Fibroblast of skin of left quadriceps (primary cell): Measurements from ENCODE around the gene PSG11.
"Not testable (repeated sequence)": the region's sequence is repeated elsewhere in the genome, so short reads cannot be mapped to it uniquely, and the experiment has no call there.

Experiments
- DNase-seq, 2 experiments: peaks; one replicate each; pipeline ENCODE4 v3.0.0-alpha.2; 2013; ENCODE audit warnings: low read depth in 2 of 2

PSG11 gene

DNA sequence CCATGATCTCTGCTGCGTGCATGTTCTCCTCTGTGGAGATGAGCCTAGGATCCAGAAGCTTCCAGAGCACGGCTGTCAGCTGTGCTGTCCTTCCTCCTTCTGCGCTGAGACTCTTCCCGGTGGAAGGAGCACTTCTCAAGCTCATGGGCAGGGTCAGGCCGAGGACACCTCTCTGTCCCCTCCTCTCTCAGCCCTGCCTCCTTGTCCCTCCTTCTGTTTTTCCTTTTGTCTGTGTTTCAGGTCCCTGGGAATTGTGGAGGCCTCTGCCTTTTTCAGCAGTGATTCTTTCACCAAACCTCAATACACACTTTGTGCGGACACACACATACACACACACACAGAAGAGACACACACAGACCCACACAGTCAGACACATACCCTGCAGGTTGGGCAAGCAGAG lies at the start of gene PSG11:
Gene PSG11, minus strand, starts transcription at position 101 of the 400 bp plus-strand sequence. Its CDS starts 97 bp downstream, at position 4.
- DNase-seq: not testable (repeated sequence)

DNA sequence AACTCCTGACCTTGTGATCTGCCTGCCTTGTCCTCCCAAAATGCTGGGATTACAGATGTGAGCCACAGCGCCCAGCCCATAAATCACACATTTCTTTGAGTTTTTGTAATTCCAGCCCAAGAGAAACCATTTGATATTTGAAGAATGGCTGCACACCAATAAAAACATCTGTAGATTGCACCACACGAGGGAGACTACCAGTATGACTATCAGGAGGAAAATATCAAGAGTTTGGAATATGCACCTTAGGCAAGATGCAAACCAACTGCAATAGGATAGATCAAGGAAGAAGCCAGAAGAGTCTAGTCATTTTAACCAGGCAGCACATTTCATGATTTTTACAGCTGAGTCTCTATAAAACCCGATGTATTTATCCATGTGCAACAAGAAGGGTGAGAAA lies 36.1 kb upstream of the PSG11 start:
- DNase-seq: not testable (repeated sequence)

GRCh38 chr19:43061326-43061725 lies 35.1 kb upstream of the PSG11 start:
- DNase-seq: not testable (repeated sequence)

DNA sequence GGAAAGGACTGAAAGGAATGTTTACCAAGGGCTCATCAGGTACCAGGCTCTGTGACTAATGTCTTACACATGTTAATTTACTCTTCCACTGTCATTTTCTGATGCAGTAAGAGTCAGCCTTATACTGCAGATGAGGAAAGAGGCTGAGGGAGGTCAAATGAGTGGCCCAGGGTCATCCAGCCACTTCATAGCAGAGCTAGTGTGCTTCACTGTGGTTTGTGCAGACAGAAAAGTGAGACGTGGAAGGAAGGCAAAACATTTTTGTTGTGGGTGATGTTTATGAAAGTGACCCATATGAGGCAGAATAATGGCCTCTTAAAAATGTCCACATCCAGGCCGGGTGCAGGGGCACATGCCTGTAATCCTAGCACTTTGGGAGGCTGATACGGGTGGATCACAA lies 34.0 kb upstream of the PSG11 start:
- DNase-seq: not testable (repeated sequence)

DNA sequence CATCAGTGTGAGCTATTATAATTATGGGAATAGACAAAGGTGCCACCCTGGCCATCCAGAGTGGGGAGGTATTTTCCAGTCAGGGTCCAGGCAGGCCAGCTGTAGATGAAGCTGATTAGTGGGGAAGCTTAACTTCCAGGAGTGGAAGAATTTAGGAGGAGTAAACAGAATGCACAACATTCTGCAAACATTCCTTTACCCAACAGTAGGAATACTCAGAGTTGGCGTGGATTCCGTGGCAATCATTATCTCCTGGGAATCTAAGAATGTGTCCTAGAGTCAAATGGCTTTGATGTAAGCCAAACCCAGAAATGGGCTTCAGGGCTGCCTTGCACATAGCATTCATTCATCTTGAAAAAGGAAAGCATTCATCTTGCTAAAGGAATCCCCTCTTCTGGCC lies 33.2 kb upstream of the PSG11 start:
- not testable (repeated sequence) for DNase-seq

- DNase-seq: not testable (repeated sequence)
Measured at GRCh38 chr19:43058440-43058839, 32.2 kb upstream of the PSG11 start.

DNA sequence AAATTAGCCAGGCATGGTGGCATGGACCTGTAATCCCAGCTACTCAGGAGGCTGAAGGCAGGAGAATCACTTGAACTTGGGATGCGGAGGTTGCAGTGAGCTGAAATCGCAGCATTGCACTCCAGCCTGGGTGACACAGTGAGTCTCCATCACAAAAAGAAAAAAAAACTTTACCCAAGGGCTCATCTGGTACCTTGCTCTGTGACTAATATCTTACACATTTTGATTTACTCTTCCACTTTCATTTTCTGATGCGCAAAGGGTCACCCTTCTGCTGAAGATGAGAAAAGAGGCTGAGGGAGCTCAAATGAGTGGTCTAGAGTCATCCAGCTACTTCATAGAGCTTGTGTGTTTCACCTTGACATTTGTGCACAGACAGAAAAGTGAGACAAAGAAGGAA lies 21.7 kb upstream of the PSG11 start:
- not testable (repeated sequence) for DNase-seq

DNA sequence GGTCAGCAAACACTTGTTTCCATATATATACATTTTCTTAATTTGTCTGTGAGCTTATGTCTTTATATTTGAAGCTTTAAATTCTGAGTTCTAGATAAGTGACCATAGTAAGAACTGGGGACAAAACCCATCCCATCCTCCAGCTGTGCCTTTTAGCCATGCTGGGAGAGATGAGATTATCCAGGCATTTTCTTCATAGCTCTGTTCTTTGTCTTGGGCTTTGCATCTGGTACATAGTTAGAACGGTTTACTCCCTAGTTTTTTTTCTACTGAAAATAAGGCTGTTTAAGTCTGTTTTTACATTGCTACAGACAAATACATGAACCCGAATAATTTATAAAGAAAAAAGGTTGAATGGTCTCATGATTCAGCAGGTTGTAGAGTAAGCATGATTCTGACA lies 20.3 kb upstream of the PSG11 start:
- DNase-seq: not testable (repeated sequence)

- DNase-seq: not testable (repeated sequence)
Measured at GRCh38 chr19:43043492-43044180, 17.4 kb upstream of the PSG11 start.

DNA sequence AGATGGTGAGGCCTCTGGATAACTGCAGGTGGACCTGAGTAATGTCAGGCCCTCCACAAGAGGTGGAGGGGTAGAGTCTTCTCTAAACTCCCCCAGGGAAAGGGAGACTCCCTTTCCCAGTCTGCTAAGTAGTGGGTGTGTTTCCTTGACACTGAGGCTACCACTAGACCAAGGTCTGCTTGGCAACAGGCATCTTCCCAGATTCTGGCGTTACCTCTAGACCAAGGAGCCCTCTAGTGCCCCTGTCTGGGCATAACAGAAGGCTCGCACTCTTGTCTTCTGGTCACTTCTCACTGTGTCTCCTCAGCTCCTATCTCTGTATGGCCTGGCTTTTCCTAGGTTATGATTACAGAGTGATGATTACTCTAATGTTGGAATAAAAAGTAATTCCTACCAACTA lies 5.4 kb upstream of the PSG11 start:
- DNase-seq: not testable (repeated sequence)

- no peak for DNase-seq
Measured at GRCh38 chr19:43028866-43029265, 2.6 kb upstream of the PSG11 start.

DNA sequence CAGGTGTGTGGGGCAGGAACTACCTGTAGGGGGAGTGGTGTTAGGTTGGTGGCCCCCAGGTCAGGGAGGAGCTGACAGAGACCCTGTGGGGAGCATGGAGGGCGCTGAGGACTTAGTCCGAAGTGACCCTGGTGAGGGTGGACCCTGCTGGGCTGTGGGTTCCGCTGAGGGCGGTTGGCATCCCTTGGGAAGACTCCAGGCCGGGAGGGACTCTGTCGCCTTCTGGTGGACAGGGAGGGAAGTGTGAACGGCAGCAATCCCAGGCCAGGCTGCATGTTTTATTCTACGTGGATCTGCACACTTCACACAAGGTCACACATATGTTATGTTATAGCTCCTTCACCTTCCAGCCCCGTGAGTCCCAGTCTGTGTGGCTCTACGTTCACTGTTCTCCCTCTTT lies 1.7 kb upstream of the PSG11 start:
- not testable (repeated sequence) for DNase-seq

DNA sequence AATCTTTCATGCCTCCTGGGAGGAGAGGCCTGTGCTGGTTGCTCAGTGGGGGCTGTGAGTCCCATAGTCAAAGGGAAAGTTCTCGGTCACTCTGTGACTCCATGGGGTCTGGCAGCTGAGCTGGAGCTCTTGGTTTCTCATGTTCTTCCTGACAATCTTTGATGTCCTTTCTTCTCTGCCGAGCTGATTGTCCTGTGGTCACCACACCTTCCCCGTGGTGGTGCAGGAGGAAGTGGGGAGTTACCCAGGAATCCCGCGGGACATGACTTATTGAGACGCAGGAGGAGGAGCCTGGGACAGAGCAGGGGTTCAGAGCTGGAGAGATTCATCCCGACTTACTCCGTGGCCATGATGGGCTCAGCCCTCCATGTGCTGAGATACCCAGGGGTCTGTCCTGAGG lies 792 bp upstream of the PSG11 start:
- DNase-seq: not testable (repeated sequence)

GRCh38 chr19:43022098-43022497 lies 4.2 kb downstream of the PSG11 start:
- peak; percentile 42 to 45 for DNase-seq

DNA sequence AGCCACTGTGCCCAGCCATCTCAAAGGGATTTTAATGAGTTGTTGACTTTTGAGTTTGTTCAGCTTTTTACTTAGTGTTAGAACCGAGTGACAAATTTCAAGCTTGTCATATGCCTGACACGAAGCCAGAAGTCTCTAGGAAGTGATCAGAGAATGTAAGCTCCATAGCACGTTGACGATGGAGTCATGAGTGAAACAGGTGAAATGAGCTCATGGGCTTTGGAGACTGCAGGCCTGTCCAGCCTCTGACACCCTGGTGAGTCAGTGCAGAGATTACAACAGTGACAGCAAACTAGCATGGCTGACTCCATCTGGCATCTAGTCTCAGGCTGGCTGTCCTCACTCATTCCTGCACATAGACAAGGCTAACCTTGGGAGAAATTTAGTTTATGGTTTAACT lies 4.6 kb downstream of the PSG11 start:
- DNase-seq: peak in 1 of 2 experiments; percentile 14

GRCh38 chr19:43019588-43019987 lies 6.7 kb downstream of the PSG11 start:
- DNase-seq: not testable (repeated sequence)

DNA sequence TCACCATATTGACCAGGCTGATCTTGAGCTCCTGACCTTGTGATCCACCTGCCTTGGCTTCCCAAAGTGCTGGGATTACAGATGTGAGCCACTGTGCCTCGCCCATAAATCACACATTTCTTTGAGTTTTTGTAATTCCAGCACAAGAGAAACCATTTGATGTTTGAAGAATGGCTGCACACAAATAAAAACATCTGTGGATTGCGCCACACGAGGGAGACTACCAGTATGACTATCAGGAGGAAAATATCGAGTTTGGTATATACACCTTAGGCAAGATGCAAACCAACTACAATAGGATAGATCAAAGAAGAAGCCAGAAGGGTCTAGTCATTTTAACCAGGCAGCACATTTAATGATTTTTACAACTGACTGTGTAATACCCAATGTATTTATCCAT lies 20.4 kb downstream of the PSG11 start:
- not testable (repeated sequence) for DNase-seq

DNA sequence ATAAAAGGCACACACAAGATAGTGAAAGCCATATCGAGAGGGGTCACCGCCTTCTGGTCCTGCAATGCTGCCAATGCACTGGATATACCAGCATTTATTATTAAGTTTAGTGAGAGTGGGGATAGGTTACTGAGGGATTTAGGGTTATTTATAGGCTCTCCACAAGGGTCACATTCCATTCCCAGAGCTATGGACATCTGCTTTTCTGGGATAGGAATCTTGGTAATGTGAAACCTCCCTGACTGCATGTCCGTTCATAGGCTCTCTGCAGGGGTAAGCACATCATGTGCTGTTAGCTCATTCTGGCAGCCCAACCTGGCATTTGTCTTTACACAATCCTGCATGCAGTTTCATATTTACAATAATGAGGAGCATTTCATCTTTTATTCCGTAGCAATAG lies 21.4 kb downstream of the PSG11 start:
- DNase-seq: peak in 1 of 2 experiments; percentile 1

DNA sequence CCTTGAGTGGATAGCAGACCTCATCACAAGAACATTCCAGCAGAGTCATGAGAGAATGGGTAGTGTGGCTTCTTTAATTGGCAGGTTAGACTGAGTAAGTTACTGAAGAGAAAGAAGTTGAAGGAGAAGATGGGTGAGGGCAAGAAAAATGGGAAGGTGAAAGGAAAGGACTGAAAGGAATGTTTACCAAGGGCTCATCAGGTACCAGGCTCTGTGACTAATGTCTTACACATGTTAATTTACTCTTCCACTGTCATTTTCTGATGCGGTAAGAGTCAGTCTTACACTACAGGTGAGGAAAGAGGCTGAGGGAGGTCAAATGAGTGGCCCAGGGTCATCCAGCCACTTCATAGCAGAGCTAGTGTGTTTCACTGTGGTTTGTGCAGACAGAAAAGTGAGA lies 22.6 kb downstream of the PSG11 start:
- not testable (repeated sequence) for DNase-seq

DNA sequence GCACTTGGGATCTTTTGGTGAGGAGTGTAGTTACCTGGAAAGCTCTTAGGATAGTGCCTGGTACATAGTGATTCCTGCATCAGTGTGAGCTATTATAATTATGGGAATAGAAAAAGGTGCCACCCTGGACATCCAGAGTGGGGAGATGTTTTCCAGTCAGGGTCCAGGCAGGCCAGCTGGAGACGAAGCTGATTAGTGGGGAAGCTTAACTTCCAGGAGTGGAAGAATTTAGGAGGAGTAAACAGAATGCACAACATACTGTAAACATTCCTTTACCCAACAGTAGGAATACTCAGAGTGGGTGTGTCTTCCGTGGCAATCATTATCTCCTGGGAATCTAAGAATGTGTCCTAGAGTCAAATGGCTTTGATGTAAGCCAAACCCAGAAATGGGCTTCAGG lies 23.3 kb downstream of the PSG11 start:
- not testable (repeated sequence) for DNase-seq

GRCh38 chr19:42996161-42996560 lies 30.1 kb downstream of the PSG11 start:
- not testable (repeated sequence) for DNase-seq

DNA sequence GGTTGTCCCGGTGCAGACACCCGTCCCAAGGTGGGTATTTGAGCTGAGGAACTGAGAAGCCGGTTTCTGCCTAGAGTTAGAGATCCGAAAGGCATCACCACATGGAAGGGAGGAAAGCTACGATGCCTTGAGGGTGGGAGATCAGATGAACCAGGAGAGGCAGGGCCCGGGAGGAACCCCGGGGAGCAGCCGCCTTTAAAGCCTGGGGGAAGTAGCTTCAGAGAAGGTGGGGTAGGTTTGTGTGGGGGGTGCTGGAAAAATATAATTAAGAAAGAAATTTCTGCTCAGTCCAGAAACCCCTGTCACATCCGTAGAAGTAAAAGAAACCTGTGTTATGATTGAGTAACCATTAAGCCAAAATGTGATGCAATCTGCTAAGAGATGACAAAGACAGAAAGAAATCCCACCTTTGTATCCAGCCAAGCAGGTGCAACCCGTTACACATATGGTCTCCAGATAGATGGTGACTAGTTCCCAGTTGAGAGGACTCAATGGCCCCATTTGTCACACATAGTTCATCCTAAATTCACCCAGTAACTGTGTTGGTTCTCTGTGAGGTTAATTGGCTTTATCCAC lies 34.2 kb downstream of the PSG11 start:
- not testable (repeated sequence) for DNase-seq

DNA sequence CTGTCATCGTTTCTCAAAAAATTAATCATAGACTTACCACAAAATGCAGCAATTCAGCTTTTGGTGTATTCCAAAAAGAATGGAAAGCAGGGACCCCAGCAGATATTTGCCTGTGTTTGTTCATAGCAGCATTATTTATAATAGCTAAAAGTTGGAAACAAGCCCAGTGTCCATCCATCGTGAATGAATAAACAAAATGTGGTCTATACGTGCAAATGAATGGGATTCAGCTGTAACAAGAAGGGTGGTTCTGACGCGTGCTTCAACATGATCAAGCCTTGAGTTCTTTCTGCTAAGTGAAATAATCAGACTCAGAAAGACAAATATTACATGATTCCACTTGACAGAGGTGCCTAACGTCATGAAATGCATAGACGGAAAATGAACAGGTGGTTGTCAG lies 36.4 kb downstream of the PSG11 start:
- no peak for DNase-seq
